ENCODE results near the gene ZNF598.

GRCh38 chr16:2031081-2031577, 21.5 kb upstream of the ZNF598 start:
- TF ChIP-seq CTCF (IDR thresholded peaks at IDR 0.05) (no peak), POLR2A (IDR thresholded peaks at IDR 0.05) (no peak), EP300 (IDR thresholded peaks at IDR 0.05) (no peak), POLR2AphosphoS5 (IDR thresholded peaks at IDR 0.05) (no peak)
